ENCODE measurements around the gene RAI1. TPM values are rescaled to one million over a fixed set of nuclear protein-coding genes. Genes with fewer than 3 reads are reported as not detected.

The RAI1 gene
- total RNA-seq, 1 donor from 2014 or later = 25.1 TPM

DNA sequence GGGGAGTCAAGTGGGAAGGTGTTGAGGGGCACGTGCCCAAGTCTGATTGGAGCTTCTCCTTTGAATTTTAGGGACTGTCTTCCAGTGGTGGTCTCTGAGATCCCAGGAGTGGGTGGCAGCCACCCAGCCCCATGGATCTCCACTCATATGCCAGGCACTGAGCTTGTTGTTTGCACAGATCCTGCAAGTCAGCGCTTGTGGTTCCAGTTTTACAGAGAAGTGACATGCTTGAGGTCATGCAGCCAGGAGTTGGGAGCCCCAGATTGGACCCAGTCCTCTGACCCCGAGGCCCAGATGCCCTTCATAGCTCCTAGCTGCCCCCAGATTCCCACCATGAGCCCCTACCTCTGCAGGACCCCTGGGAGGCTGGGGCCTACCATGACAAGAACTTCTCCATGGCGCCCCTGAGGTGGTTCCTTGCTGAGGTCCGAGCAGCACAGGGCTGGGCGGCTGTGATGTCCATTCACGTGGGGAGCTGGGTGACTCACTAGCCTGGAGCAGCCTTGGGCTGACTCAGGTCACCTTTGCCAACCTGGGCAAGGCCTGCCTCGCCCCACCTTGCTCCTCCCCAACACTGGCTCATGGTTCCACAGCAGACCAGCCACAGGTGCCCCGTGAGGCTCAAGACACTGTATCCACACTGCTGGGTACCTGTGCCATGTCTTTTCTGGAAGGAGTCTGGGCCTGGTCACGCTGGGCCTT lies 47.4 kb downstream of the RAI1 start:
- intact Hi-C loops (cut with micrococcal nuclease) = loop anchor here (1.0 kb wide), 1 partner anchor 132 kb away; no protein-coding TSS in a partner anchor

DNA sequence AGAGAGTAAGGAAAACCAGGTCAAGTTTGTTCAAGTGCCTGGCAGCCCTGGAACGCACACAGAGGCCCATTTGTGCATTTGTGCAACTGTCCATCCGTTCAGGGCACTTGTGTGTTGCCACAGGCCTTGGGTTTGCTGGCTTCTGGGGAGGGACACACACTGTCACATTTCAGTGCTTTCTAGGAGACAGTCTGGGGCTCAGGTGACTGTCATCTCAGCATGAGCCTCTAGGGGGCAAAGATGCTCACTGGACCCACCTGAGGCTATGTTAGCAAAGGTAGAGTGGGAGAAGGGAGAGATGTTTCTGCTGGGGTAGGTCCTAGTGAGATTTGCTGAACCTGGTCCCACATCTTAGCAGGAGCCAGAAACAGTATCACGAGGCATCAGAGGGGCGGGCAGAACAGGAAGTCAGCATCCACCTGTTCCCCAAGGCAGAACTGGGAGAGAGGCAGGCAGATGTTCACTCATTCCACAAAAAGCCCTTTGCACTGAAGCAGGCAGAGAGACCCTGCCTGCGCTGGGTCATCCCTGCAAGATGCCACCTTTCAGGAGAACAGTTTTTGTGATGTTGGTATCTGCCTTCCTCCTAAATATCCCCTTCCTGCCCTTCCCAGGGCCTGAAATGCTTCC lies 48.5 kb downstream of the RAI1 start:
- intact Hi-C loops (cut with micrococcal nuclease) = loop anchor here (1.0 kb wide), 1 partner anchor 131 kb away; no protein-coding TSS in a partner anchor

DNA sequence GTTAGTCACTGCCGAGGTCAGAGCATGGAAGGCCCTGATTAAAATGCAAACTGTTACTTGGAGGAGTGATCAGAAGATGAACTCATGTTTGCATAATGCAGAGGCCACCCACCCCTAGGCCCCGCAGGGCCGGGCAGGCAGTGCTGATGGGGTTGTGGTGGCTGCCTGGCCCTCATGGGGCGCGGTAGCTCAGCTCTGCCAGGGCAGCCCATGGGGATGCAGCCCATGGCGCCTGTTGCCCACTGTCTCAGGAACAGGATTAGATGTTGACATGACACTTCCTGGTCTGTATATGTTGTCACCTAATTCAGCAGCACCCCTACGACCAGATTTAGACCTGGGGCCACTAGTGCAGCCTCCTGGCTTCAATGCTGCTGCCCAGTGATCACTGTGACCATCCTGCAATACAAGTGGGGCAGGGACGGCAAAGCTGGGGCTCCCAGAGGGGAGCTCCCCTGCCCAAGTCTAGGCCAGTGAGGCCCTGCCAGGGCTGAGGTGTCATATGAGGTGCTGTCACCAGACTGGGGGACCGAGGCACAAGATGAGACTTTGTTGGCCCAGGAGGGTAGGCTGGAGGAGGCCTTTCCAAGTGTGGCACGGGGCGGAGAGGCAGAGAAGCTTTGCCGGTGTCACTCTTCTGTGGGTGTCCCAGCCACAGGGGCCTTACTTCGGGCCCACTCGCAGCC lies 49.1 kb downstream of the RAI1 start:
- intact Hi-C loops (cut with micrococcal nuclease) = no loop called here

DNA sequence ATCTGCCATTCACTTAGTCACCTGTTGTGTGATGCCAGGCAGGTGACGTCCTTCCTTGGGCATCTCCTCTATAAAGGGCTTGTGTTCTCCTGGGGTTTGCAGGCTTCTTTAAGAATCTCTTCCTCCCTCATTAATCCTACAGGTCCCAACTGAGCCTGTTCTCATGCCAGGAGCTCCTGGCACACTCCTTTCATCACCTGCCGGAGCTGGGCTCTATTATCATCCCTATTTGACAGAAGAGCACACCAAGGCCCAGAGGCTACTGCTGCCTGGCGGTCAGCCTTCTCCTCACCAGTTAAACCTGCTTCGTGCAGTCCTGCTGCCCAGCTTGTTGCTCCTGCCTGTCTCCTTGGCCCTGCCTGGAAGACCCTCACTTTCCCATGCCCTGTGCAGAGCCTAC lies 51.2 kb downstream of the RAI1 start:
- intact Hi-C loops (cut with micrococcal nuclease) = no loop called here

GRCh38 chr17:17732892-17733670 lies 51.8 kb downstream of the RAI1 start:
- intact Hi-C loops (cut with micrococcal nuclease) = no loop called here

DNA sequence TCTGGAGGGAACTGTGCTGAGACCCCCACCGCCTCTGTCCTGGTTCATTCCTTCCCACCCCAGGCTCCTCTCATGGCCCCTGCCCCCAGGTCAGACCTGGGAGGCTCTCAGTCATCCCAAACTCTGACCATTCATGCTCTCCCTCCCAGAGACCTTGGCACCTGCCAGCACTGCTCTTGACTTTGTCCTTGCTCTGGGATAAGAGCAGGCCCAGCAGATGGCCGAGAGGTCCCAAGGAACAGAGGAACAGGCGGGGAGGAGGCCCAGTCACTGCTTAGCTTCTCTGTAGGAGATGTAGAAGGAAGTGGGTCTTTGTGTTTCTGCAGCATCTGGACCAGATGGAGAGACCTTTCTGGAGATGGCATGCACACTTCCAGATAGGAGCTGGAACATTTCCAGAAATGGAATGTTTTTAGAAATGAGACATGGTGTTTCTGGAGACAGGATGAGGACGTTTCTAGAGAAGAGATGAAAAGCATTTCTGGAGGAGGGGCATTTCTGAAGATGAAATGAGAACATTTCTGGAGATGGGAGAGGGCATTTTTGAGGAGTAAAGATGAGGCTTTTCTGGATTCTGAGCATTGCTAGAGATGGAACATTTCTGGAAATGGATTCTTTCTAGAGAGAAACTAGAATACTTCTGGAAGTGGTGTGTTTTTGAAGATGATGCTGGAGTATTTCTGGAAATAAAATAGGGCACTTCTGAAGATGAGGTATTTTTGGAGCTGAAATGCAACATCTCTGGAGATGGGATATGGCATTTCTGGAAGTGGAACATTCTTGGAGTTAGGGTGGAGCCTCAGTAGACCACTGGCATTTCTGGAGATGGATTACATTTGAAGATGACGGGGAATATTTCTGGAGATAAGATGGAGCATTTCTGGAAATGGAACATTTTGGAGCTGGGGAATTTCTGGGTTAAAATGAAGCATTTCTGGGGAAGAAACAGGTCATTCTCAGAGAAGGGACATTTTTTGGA lies 55.2 kb downstream of the RAI1 start:
- intact Hi-C loops (cut with micrococcal nuclease) = no loop called here

- intact Hi-C loops (cut with micrococcal nuclease) = no loop called here
These were observed 57.0 kb downstream of the RAI1 start for GRCh38 chr17:17737961-17738894.

DNA sequence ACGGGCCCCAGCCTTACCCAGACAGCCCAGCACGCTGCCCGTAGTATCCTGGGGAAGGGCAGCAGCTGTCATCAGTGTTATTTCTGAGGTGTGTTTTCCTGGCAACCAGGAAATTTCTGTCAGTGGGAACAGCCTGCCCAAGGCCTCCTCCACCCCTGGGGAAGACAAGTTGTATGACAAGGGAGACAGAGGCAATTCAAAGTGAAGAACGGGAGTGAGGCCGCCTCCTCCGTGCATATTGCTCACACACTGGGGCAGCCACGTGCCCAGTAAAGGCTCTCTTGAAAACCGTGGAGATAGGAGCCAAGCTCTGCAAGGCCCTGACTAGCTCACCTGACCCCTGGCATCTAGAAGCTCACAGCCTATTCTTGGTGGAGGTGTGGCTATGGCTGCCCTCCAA lies 57.6 kb downstream of the RAI1 start:
- intact Hi-C loops (cut with micrococcal nuclease) = no loop called here

DNA sequence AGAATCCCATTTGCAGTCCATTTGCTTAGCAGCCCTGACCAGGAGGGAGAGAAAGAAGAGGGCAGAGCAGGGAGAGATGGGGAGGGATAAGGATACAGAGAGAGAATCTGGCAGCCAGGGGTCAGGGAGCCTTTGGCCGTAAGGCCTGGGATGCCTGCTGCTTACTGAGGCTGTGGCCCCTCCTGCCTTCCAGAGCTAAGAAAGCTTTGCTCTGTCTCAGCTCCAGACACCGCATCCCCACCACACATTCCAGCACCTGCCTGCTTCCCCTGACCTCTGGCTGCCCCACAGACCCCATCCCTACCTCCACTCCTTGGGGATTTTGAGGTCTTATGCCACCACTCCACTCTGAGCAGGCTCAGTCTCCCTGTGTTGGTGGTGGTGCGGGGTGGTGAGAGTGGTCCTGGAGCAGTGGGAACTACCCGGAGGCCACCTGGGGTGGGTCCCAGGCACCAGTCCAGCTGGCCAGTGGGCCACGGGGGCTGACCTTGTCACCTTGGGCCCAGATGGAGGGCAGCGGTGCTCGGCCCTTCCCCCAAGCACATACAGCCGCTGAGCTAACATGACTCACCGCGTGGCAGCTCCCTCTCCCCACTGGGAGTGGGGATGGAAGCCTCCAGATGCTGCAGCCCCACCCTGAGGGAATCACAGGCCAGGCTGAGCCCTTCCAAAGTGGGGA lies 58.3 kb downstream of the RAI1 start:
- intact Hi-C loops (cut with micrococcal nuclease) = no loop called here

- intact Hi-C loops (cut with micrococcal nuclease) = no loop called here
These were observed 59.5 kb downstream of the RAI1 start for GRCh38 chr17:17740615-17741348.

- intact Hi-C loops (cut with micrococcal nuclease) = no loop called here
These were observed 60.2 kb downstream of the RAI1 start for GRCh38 chr17:17741349-17742023.

DNA sequence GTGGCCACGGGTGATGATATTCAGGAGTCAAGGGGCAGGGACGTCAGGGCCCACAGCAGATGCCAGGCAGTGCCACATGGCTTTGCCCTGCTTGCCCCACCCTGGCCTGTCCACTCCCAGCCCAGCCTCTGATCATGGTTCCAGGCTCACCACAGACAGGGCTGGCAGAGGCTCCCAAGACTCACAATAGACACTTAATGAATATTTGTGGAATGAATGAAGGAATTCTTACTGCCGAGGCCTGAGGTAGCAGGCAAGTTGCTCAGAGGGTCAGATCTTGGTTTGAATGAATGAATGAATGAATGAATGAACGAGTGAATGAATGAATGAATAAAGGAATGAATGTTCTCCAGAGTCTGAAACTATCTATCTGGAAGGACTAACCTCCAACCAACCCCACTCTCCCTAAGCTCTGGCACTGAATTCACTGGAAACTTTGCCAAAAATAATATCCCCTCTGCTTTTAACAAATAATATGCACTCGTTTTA lies 60.9 kb downstream of the RAI1 start:
- intact Hi-C loops (cut with micrococcal nuclease) = no loop called here

DNA sequence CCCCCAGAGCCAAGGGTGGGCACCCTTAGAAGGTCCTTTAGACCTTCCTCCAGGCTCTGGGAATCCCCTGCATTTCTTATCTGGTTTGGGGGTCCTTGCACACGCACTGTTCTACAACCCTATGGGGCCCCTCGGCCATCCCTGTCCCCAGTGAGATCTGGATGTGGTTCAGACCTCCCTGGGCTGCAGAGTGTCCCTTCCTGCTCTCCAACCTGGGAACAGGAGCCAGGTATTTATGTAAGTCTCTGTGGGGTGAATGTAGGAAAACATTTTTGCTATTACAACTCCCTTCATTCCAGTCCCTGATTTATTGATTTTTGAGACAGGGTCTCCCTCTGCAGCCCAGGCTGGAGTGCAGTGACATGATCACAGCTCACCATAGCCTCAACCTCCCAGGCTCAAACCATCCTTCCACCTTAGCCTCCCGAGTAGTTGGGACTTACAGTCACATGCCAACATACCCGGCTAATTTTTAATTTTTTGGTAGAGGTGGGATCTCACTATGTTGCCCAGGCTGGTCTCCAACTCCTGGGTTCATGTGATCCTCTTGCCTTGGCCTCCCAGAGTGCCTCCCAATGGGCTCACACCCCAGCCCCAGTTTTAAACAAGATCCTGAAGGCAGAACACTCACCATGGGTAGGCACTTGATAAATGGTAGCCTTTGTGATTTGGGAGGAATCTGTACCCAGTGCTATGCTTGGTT lies 61.6 kb downstream of the RAI1 start:
- intact Hi-C loops (cut with micrococcal nuclease) = no loop called here

DNA sequence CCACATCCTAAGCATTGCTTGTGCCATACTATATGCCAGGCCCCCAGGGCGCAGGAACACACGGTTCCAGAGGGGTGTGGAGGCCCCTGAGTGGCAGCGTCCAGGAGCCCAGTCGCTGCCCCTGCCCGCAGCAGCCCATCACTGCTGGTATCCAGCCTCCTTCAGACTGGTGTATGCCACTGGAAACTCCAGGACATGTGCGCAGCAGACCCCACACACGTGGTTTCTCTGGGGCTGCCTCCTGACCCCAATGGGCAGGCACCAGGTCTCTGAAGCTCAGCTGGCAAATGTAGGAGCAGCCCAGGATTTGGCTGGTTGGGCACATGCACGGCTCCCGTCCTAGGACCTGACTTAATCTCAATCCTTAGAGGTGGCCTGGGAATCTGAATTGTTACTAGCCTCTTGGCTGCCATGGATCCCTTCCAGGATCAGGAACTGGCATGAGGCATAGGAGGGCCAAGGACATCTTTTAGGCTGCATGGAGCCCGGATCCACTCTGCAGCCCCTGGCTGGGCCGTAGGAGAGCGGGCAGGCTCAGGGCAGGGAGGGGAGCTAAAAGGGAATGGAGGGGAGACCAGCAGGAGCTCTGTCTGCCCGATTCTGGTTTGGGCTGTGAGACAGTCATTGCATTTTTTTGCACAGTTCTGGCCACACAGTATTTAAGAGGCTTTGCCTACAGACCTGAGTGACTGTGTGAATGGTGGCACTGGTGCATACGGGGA lies 62.3 kb downstream of the RAI1 start:
- intact Hi-C loops (cut with micrococcal nuclease) = no loop called here

GRCh38 chr17:17744116-17744515 lies 62.9 kb downstream of the RAI1 start:
- intact Hi-C loops (cut with micrococcal nuclease) = no loop called here

Data from T-helper 2 cell treated with Interferon-gamma antibody and Interleukin-4, amounts not matched to agents 100 ng/mL and 5 ng/mL, for 36 hours (primary cell).